Stimulated activated CD8-positive, alpha-beta memory T cell treated with anti-CD3 and anti-CD28 coated beads, Interleukin-12 subunit alpha, Interleukin-12 subunit beta, amount 100 ng/mL, for 1 hour (primary cell): Measurements from ENCODE around the gene ZNF217.
"Not testable (repeated sequence)": the region's sequence is repeated elsewhere in the genome, so short reads cannot be mapped to it uniquely, and the experiment has no call there.

ENCODE experiments used
- DNase-seq: peaks from one replicate; pipeline ENCODE4 v3.0.0-alpha.2; 2020; ENCODE audit warnings: low read depth

The ZNF217 gene

DNA sequence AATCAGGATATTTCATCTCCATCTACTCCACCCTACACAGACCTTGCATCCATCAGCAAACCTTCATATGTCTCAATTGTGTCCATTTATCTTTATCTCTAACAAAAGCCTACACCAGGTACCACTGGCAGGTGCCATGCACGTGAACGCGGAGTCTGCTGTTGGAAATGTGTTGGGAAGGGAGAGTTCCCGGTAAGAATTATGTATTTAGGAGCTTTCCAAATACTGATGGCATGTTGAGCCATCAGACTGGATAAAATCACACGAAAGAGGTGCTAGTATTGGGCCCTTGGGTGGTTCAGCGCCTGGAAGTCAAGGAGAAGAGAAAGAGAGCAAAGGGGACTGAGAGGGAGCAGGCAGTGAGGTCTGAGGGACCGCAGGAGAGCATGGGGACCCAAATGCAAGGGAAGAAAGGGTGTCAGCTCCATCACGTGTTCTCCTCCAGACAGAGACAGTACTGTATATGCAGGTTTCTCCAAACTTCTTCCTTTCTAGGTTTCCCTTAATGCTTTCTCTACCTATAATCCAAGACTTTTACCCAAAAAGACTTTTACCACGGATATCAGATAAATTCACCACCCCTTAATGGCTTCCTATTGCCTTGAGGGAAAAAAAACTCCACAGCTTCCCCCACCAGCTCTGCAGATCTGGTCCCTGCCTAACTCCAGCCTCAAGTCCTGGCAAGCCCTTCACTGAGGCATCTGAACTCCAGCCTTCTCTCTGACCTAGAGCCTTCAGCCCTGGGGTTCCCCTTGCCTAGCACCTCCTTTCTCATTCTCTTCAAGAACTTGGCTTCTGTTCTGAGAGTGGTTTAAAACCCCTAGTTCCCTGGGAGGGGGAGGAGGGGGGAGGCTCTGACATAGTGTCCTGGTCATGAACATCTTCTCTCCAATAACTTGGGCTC is 4.8 kb upstream of the ZNF217 start:
- no peak for DNase-seq

DNA sequence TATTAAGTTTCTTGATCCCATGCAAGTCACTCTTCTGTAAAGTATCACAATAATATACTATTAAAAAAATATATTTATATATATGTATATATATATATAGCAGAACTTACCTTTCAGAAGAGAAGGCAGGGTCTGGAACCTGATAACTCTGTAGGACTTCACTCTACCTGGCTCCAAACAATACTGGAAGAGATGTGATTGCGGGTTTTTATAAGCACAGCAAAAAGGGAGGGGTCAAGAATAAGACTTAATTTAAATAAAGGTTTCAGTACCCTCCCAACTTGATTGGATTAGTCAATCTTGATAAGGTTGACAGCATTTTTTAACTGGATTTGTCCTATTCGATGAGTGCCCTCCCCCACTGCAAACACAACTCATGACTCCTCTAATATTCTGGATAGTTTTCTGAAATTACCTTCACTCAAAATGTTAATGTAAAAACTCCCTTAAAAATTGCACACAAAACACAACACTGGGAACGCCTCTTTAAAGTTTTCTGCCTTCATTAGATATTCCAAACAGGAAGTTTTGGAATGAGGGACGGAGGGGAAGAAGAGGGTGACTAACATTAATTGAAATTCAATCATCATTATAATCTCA is 4.0 kb upstream of the ZNF217 start:
- no peak for DNase-seq

DNA sequence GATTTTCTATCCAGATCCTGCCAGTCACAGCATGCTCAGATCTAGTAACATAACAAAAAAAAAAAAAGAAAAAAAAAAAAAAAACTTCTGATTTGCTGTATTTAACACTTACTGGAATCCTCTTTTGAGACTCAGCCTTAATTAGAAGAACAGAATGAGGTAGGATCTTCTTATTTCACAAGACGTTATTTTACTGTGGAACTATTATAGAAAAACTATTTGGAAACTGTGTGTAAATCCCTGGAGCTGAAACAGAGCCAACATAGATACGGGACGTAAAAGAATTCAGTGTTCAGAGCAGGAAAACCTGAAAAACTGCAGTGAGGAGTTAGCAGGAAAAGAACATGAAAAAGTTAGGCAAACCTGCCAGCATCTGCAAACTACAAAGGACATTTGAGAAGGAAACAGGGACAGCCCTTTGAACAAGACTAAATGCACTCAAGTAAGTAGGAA is 3.4 kb upstream of the ZNF217 start:
- DNase-seq = no peak

DNA sequence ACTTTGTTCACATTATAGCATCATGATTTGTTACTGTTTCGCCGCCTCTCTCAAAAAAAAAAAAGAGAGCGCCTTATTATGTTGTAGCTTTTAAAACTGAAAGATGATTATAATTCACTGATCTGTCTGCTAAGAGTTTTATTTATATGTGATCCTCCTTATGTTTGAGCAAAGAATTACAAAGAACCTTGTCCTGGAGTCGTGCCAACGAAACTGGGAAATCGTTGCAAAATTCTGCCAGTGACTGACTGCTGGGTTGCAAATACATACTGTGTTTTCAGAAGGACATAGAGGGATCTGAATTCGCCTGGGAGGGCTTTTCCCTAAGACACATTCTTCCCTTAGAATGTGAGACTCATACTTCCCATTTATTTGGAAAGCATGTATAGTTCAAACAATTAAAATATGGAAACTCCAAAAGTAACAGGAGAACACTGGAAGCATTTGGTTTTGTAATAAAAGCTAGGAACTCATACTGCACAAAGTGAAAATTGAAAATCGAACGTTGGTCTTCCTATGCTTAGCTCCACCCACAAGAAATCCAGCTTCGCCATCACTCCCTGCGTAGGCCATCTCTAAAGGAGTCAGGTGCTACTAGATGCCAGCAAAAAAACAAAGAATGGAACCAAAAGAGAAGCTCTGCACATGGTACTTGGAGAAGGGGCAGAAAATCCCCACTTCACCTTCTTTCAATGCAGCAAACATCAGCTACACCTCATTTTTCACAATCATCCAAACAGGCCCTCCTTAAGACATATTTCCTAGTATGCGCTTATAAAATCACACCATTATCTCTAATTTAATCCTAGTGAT is 2.8 kb upstream of the ZNF217 start:
- DNase-seq = not testable (repeated sequence)

DNA sequence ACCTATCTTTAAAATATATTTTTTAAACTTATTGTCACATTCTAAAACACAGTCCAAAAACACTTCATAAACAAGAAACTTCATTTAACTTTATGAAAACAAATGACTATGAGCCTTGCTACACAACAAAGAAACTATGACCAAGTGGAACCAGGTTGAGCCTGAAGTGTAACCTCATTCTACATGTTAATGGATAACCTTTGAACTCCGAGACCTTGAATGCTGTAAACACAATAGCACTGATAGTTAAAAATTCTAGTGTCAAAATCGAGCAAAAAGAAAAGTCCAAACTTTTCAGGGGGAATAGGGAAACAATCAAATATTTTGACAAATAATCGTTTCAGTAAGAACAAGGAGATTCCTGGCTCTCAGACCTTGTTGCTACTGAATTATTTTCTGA is 2.1 kb upstream of the ZNF217 start:
- DNase-seq = not testable (repeated sequence)

DNA sequence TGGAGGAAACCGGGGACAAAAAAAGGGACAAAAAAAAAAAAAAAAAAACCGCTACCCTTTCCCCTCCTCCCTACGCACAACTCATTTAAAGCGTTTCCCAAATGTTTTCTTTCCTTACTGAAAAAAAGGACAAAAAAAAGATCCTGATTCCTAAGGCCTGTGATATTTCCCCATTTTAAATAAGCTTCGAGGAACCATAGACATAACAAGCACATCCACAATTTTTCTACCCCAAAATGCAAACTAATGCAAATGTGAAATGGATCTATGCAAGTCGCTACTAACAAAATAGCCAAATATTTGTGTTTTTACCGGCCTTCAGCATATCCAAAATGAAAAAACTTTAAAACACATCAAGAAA is 1.4 kb upstream of the ZNF217 start:
- no peak for DNase-seq

- peak; percentile 97 for DNase-seq
Measured at GRCh38 chr20:53594068-53595017, 704 bp upstream of the ZNF217 start.

DNA sequence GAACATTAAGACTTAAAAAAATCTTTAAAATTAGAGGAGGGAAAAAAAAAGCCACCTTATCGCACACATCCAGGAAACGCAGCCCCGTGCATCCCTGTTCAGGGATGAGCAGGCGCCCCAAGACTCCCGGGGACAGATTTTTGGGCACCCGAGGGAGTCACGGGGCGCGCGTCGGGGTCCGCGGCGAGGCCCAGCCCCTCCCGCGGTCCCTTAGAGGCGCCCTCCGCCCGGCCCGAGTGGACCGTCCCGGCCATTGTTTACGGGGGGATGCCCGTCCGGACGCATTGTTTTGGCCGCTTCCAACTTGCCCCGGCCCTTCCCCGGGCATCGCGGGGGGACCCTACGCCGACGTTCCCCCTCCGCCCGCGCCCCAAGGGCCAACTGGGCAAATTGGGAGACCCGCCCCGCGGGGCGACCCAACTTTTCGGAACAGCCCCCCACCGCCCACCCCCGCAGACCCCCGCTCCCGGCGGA is 610 bp downstream of the ZNF217 start:
- no peak for DNase-seq

DNA sequence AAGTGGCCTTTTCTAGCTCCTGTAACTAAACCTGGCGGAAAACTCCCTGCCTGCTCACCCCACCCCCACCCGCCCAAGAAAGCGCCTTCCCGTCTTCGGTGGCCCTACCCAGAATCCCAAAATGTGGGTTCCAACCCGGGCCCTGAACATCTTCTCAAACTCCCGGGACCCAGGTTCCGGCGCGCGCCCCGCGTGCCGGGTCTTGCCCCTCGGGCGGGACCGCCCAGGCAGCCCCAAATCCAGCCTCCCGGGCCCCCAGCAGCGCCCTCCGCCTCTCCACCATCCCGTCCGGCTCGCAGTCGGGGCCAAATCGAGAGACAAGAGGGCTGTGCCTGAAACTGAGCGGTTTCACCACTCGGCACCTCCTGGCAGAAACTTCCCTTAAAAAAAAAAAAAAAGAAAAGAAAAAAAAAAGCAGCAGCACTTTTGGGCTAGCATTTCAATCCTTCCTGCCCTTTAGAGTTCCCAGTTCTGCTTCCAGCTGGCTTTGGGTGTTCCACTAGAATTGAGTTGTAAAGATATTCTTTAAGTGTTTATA is 1.1 kb downstream of the ZNF217 start:
- DNase-seq = not testable (repeated sequence)

DNA sequence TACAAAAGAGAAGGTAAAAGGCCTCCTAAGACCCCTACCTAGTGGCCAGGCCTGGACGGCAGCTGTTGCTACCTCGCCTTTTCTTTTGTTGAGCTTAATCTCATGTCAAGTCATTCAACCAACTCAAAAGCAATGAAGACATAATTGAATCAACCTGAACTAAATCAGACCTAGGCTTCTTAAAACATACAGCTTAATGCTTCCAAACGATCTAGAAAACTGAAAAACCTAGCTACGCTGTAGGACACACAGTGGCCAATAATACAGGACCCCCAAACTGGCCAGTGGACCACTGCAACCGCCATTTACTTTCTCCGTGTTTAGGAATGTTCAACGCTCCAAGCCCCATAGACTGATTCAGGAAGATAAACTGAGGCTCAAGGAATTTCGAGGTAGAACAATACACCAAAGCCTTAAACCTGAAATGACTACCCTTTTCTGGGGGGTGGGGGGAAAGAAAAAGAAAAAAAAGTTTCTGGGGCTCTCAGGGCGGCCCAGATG is 1.6 kb downstream of the ZNF217 start:
- DNase-seq = not testable (repeated sequence)

- not testable (repeated sequence) for DNase-seq
Measured at GRCh38 chr20:53591206-53591741, 2.4 kb downstream of the ZNF217 start.

DNA sequence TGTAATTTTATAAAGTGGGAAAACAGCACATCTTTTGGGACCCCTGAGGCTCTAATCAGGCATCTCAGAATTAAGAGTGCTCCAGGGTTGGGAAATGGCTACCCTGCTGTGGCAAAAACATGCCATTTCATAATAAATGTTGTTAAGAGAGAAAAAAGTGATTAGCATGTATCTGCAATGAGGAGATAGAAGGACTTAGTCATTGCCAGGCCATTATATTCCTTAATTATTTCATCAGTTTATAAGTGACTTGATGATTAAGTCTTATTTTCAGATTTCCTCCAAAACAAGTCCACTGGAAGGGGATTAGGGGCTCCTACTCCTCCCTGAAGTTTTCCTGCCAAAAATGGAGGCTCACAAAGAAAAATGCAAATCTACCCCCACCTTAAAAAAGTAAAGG is 3.0 kb downstream of the ZNF217 start:
- DNase-seq = not testable (repeated sequence)

DNA sequence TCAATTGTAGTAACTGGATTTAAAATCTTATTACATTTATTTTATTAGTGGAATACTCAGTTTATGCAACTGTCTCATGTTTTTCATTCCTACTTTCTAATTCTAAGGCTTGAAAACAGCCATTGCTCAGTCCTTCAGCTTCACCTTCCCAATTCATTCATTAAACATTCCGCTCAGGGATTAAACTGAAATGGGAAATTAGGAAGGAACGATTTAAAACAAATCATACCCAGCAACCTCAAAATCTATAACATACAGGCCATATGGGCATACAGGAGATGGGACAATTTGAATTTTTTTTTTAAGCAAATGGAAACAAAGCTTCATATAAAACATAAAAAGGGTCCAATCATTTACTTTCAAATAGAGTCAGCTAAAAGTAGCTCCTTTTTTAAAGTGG is 3.5 kb downstream of the ZNF217 start:
- not testable (repeated sequence) for DNase-seq

- not testable (repeated sequence) for DNase-seq
Measured at GRCh38 chr20:53589321-53590065, 4.1 kb downstream of the ZNF217 start.

DNA sequence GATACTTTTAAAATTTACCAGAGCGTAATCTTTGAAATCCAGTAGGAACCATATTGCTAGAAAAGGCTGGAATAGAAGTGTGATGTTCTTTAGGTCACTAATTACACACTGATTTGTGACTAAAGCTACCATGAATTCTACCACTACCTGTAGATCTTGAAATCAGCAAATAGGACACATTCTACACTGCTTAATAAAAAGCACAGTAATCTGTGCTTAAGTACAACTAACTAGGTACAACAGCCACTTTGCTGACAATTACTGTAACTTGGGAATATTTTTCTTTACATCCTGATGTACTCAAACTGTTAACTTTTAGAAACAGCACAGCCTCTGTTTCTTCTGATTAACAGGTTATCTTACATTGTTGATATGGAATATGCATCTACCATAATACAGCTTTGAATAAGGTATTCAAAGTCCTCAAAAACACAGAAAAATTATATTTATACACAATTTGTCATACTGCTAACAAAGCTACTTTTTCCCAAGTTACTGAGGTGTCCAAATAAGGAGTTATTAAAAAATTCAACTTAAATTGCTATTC is 6.4 kb downstream of the ZNF217 start:
- DNase-seq = not testable (repeated sequence)

- no peak for DNase-seq
Measured at GRCh38 chr20:53586640-53587039, 7.0 kb downstream of the ZNF217 start.

GRCh38 chr20:53585910-53586309 is 7.7 kb downstream of the ZNF217 start:
- not testable (repeated sequence) for DNase-seq

GRCh38 chr20:53585004-53585569 is 8.6 kb downstream of the ZNF217 start:
- DNase-seq = not testable (repeated sequence)

DNA sequence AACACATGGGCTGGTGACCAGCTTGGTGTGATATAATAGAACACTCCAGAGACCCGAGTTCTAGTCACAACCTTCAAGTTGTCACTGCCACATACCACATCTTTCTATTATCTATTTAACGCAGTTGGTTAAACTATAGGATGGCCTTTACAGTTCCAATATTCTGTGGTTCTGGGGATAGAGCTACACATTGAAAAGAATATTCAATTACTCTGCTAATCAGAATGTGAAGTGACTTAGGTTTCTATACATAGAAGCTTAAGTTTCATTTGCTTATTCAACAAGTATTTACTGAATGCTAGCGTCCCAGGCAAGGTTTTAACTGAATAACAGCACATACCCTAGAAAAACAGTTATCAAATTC is 9.1 kb downstream of the ZNF217 start:
- not testable (repeated sequence) for DNase-seq
